Naive thymus-derived CD8-positive, alpha-beta T cell (primary cell): ENCODE results near the gene VGLL3. TPM values are rescaled to one million over a fixed set of nuclear protein-coding genes. Genes with fewer than 3 reads are reported as not detected.
"Not testable (repeated sequence)": the region's sequence is repeated elsewhere in the genome, so short reads cannot be mapped to it uniquely, and the experiment has no call there.

Experiments
- ATAC-seq, 2 donors: fragments of 150-1000 bp; cut with Tn5 transposase in 1 of 2; sonication (Bioruptor Pico), chemical (Tn5 transposase) in 1 of 2; 1 replicate in 1 of 2; 2 replicates in 1 of 2; pipeline ENCODE4 v1.10.0; 2021; ENCODE audit warnings: mild to moderate bottlenecking in 2 of 2, moderate library complexity in 2 of 2
- POLR2A ChIA-PET: fragments of 350-600 bp; sonication (Branson Sonifier 250); formaldehyde crosslinking; loops from one replicate; lab custom pipeline; 2021; ENCODE audit warnings: antibody characterized with exemption; lab: Charles Lee
- DNase-seq, 10 donors: peaks; one replicate each; pipeline versions ENCODE4 v3.0.0 to v3.0.0-alpha.2; 2020 to 2022
- H3K27ac Mint-ChIP-seq, 10 donors: one replicate each; pipeline ENCODE4 v1.8.0; 2020 to 2022; ENCODE audit warnings: mild to moderate bottlenecking in 10 of 10, mixed read lengths in 10 of 10, moderate library complexity in 4 of 10, inconsistent platforms in 1 of 10
- H3K27me3 Mint-ChIP-seq, 5 donors: one replicate each; pipeline ENCODE4 v1.8.0; 2021 to 2022; ENCODE audit warnings: mixed read lengths in 5 of 5
- H3K36me3 Mint-ChIP-seq, 3 donors: one replicate each; pipeline ENCODE4 v1.8.0; 2020 to 2022; ENCODE audit warnings: mixed read lengths in 3 of 3, mild to moderate bottlenecking in 2 of 3, inconsistent platforms in 1 of 3
- H3K4me1 Mint-ChIP-seq, 4 donors: one replicate each; pipeline ENCODE4 v1.8.0; 2021 to 2022; ENCODE audit warnings: mixed read lengths in 4 of 4
- H3K4me3 Mint-ChIP-seq, 10 donors: one replicate each; pipeline ENCODE4 v1.8.0; 2020 to 2022; ENCODE audit warnings: mild to moderate bottlenecking in 10 of 10, mixed read lengths in 10 of 10, moderate library complexity in 6 of 10, inconsistent platforms in 1 of 10
- H3K9me3 Mint-ChIP-seq, 9 donors: one replicate each; pipeline ENCODE4 v1.8.0; 2020 to 2022; ENCODE audit warnings: mixed read lengths in 9 of 9, mild to moderate bottlenecking in 3 of 9, inconsistent platforms in 1 of 9, moderate library complexity in 1 of 9
- polyA plus RNA-seq, 3 donors: library from polyadenylated mRNA; unstranded; fragments of 300-500 nt; fragmentation: Illumina TruSeq; gene quantifications; one replicate each; pipeline ENCODE4 v1.2.3, GENCODE V29; 2021
- total RNA-seq, 8 experiments: library from RNA in 2 of 8; stranded (reverse) in 2 of 8; gene quantifications; one replicate each; pipeline ENCODE4 v1.2.3 and lab custom pipeline; 2021 to 2026

Gene VGLL3, protein sequence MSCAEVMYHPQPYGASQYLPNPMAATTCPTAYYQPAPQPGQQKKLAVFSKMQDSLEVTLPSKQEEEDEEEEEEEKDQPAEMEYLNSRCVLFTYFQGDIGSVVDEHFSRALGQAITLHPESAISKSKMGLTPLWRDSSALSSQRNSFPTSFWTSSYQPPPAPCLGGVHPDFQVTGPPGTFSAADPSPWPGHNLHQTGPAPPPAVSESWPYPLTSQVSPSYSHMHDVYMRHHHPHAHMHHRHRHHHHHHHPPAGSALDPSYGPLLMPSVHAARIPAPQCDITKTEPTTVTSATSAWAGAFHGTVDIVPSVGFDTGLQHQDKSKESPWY
- total RNA-seq (not detected), polyA plus RNA-seq (not detected), total RNA-seq (lab: John Stamatoyannopoulos, UW) (0 to 0.49 (median 0.04) reads per million in 6 experiments)

DNA sequence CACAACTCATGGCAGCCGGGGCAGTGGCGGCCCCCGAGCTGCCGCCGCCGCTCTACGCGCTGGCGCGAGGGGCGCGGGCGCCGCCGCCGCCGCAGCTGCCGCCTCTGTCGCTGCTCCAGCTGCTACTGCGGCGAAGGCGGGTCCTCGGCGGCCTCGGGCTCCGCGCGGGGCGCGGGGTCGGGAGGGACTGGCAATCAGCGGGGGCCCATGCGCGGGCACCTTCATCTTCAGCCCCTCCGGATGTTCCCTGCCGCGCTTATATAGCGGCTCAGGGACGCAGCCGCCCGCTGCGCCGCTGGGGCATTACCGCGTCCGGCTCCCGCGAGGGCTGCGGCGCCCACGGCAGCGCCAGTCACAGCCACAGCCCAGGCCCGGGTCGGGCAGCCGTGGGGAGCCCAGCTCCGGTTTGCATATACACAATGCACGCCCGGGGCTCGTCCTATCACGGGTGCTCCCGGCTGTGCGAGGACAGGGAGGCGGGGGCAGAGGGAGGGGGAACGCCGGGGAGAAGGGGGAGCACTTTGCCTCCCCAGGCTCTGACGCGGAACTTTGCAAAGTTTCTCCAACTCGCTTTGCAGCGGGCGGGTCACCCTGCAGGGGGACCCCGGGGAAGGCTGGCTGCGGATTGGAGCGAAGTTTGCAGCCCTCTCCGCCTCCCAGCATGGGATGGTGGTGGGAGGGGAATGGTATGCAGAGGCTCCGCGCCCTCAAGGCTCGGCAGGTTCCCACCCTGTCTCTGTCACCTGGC, at the start of gene VGLL3:
Gene VGLL3 (minus strand): TSS at position 416 of the 748 bp plus-strand sequence. CDS start 406 bp downstream, at position 10.
- Mint-ChIP-seq H3K36me3 (no peaks in the 10 kb centered on the region), H3K4me1 (peaks cover 0 to 11% (median 6%) of the 10 kb centered on the region in 4 donors), H3K4me3 (peak within 1 kb of the TSS in 7 of 10 donors; percentile 2 to 50 (median 31)), H3K27me3 (peaks cover 19 to 39% (median 21%) of the 10 kb centered on the region in 5 donors), H3K27ac (no peak within 1 kb of the TSS), H3K9me3 (peaks cover 0 to 14% (median 3%) of the 10 kb centered on the region in 9 donors)
- POLR2A ChIA-PET = no interaction called here
- peak in 1 of 10 donors; percentile 4 for DNase-seq
- ATAC-seq = peak in 1 of 2 donors; percentile 18

DNA sequence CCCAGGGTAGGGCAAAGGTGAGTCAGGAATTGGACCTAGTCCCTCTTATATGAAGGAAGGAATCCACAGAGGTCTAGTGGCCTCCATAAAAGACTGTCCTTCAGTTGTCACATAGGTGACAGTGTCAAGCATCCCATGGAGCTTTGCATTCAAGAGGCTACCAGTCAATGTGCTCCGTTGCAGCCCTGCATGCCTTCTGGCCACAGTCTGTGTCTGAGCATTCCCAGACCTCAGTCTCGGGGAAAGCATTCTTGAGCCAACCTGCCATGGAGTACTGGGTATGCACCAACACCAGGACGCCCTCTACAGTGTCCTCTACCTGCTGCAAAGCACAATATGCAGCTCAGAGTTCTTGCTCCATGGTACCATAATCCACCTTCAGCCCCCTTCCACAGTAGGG, 46.7 kb upstream of the VGLL3 start:
- Mint-ChIP-seq H3K36me3 (no peaks in the 10 kb centered on the region), H3K27me3 (peaks cover 0 to 3% (median 0%) of the 10 kb centered on the region in 5 donors), H3K27ac (no peak overlapping the region), H3K4me1 (no peaks in the 10 kb centered on the region), H3K4me3 (no peak overlapping the region), H3K9me3 (peaks cover 0 to 7% (median 0%) of the 10 kb centered on the region in 9 donors)
- POLR2A ChIA-PET = no interaction called here
- ATAC-seq (no peak), DNase-seq (no peak)

DNA sequence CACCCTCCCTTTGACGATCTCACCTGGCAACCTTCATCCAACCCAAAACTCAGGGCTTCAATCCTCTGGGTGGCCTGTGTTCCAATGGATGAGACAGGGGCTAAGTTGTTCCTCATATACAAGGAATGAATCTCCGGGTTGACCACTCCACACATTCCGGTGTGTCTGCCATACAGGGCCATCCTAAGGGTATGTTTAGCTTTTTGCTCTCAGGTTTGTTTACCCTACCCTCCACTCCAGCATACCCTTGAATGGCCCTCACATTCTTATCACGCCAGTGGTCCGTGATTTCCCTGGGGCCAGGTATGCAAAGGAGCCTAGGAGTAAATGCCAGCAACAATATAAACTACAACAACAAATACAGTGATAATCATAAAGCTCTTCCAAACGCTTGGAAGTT, 45.7 kb upstream of the VGLL3 start:
- ATAC-seq (no peak), DNase-seq (no peak)
- no peak overlapping the region for H3K4me3 Mint-ChIP-seq
- peaks cover 0 to 4% (median 0%) of the 10 kb centered on the region in 9 donors for H3K9me3 Mint-ChIP-seq
- no peak overlapping the region for H3K27ac Mint-ChIP-seq
- peaks cover 0 to 3% (median under 1%) of the 10 kb centered on the region in 5 donors for H3K27me3 Mint-ChIP-seq
- no peaks in the 10 kb centered on the region for H3K36me3 Mint-ChIP-seq
- no peaks in the 10 kb centered on the region for H3K4me1 Mint-ChIP-seq
- POLR2A ChIA-PET = no interaction called here

DNA sequence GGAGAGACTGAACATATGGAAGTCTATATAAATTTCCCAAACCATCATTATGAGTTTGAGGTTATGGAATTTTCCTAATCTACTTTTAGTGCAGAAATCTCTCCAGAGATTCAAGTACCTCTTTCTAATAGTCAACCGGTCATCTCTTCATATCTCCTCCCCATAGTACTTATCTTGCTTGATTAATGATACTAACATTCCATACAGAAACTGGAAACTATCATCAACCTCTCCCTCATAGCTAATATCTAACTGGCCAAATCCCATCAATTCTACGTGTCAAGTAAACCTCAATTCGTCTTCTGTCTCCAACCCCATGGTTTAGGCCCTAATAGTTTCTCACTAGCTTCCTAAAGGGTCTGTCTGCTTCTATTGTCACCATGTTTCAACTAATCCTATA, 44.4 kb upstream of the VGLL3 start:
- DNase-seq (no peak), ATAC-seq (no peak)
- H3K9me3 Mint-ChIP-seq = peaks cover 0 to 8% (median 0%) of the 10 kb centered on the region in 9 donors
- no peaks in the 10 kb centered on the region for H3K36me3 Mint-ChIP-seq
- POLR2A ChIA-PET = no interaction called here
- no peak overlapping the region for H3K4me3 Mint-ChIP-seq
- H3K27ac Mint-ChIP-seq = no peak overlapping the region
- H3K27me3 Mint-ChIP-seq = peaks cover 0 to 4% (median 0%) of the 10 kb centered on the region in 5 donors
- no peaks in the 10 kb centered on the region for H3K4me1 Mint-ChIP-seq

DNA sequence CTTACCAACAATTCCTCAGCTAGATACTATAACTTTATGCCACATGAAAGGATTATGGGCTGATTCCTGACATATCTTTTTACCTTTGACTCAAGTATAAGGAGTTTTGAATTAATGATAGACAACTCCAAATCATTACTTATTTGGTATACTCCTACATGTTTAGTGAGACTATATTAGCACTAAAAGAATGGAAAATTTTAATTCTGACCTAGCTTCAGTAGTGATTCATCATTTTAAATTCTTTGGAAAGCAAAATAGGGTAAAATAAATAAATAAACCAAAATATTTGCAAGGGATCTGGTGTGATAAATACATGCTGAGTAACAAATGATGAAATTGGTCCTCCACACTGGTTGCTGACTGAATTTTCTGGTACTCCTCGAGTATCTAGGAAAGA, 42.3 kb upstream of the VGLL3 start:
- POLR2A ChIA-PET = no interaction called here

DNA sequence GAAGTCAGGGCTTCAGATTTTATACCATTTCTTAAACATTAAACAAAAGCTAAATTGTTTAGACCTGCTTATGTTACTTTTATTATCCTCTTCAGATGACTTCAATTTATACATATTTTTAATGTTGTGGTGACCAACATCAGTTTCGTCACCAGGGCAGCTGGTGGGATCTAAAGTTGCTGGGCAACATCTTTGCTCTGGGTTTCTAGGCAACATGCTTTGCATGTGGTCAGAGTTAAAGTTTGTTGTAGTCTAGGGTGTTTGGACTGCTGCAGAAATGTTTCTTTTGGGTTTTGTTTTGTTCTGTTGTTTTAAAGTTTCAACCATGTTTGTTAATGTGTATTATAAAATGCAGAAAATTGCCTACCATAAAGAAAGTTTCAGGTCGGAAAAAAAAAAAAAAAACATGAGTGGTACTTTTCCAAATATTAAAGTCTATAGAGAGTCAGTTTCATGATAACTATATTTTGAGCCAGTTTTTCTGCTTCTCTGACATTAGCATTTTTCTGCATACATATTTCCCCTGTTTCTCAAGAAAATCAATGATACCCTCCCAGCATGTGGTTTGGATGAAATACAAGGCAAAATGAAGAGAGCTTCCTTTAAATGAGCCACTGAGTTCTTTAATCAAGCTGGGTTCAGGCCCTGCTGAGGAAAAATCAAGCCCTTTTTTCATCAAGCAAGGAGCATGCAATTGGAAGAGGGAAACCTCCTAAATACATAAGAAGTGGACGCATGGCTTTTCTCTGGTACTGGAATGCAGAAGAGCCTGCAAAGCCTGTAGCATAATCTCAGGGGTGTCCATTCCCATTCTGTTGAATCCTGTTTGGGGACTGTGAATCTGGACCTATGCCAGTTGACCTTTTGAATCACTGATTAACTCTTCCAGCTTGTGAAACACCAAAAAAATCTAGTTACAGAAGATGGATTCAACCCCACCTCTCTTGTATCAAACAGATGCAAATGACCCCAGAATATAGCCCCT, 35.0 kb upstream of the VGLL3 start:
- ATAC-seq (no peak), DNase-seq (no peak)
- POLR2A ChIA-PET = no interaction called here
- Mint-ChIP-seq H3K4me1 (no peaks in the 10 kb centered on the region), H3K9me3 (peaks cover 0 to 15% (median 8%) of the 10 kb centered on the region in 9 donors), H3K27ac (no peak overlapping the region), H3K4me3 (no peak overlapping the region), H3K36me3 (peaks cover 0 to 5% (median 0%) of the 10 kb centered on the region in 3 donors), H3K27me3 (peaks cover 0 to 1% (median 0%) of the 10 kb centered on the region in 5 donors)

More for the DNA sequence above, 42.3 kb upstream of the VGLL3 start:
- DNase-seq (no peak), ATAC-seq (no peak)
- no peaks in the 10 kb centered on the region for H3K4me1 Mint-ChIP-seq
- H3K27ac Mint-ChIP-seq = no peak overlapping the region
- H3K4me3 Mint-ChIP-seq = no peak overlapping the region
- H3K27me3 Mint-ChIP-seq = peaks cover 0 to 4% (median 0%) of the 10 kb centered on the region in 5 donors
- H3K9me3 Mint-ChIP-seq = peaks cover 0 to 8% (median 0%) of the 10 kb centered on the region in 9 donors
- H3K36me3 Mint-ChIP-seq = no peaks in the 10 kb centered on the region

DNA sequence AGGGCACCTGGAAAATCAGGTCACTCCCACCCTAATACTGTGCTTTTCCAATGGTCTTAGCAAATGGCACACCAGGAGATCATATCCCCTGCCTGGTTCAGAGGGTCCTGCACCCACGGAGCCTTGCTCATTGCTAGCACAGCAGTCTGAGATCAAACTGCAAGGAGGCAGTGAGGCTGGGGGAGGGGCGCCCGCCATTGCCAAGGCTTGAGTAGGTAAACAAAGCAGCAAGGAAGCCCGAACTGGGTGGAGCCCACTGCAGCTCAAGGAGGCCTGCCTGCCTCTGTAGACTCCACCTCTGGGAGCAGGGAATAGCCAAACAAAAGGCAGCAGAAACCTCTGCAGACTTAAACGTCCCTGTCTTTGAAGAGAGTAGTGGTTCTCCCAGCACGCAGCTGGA, 26.4 kb upstream of the VGLL3 start:
- H3K4me1 Mint-ChIP-seq, DNase-seq, ATAC-seq, H3K27me3 Mint-ChIP-seq, H3K27ac Mint-ChIP-seq, H3K36me3 Mint-ChIP-seq, H3K4me3 Mint-ChIP-seq, POLR2A ChIA-PET: not testable (repeated sequence)
- H3K9me3 Mint-ChIP-seq = peaks cover 2 to 36% (median 21%) of the 10 kb centered on the region in 9 donors

DNA sequence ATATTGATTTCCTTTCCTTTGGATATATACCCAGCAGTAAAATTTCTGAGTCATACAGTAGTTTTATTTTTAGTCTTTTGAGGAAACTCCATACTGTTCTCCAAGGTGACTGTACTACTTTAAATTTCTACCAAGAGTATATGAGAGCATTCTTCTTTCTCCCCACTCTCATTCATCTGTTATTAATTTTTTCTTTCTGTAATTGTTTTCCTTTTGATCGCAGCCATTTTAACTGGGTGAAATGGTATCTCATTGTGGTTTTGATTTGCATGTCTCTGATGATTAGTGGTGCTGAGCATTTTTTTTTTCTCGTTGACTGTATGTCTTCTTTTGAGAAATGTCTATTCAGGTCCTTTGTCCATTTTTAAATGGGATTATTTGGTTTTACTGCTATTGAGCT, 18.3 kb upstream of the VGLL3 start:
- no peaks in the 10 kb centered on the region for H3K4me1 Mint-ChIP-seq
- no peaks in the 10 kb centered on the region for H3K36me3 Mint-ChIP-seq
- peaks cover 2 to 14% (median 7%) of the 10 kb centered on the region in 9 donors for H3K9me3 Mint-ChIP-seq
- no peak overlapping the region for H3K4me3 Mint-ChIP-seq
- DNase-seq (no peak), ATAC-seq (no peak)
- POLR2A ChIA-PET = no interaction called here
- no peak overlapping the region for H3K27ac Mint-ChIP-seq
- peaks cover 0 to 1% (median 0%) of the 10 kb centered on the region in 5 donors for H3K27me3 Mint-ChIP-seq

DNA sequence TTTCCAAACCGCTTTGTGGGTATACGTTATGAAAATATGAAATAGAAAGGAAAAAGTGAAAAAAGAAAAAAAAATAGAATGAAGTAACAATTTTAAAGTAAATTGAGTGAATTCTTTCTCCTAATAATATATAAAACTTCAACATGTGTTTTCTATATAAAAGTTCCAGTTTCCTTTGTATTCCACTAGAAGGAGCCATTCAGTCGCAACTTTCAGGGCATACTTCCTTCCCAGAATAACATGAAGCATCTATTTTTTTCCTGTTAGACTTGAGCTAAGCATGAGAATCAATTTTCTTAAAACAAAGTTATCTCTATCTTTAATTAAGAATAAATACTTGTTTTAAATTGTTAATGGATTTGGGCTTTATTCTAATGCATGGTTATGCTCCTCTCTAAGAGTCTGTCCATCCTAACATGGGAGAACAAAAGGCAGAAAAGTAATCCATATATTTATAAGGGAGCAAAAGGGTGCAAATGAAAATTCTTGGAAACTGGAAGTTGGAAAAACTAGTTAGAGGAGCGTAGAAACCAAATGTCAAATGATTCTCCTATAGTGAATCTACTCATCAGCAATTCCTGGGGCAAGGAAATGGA, 16.0 kb upstream of the VGLL3 start:
- H3K4me1 Mint-ChIP-seq = no peaks in the 10 kb centered on the region
- H3K36me3 Mint-ChIP-seq = no peaks in the 10 kb centered on the region

DNA sequence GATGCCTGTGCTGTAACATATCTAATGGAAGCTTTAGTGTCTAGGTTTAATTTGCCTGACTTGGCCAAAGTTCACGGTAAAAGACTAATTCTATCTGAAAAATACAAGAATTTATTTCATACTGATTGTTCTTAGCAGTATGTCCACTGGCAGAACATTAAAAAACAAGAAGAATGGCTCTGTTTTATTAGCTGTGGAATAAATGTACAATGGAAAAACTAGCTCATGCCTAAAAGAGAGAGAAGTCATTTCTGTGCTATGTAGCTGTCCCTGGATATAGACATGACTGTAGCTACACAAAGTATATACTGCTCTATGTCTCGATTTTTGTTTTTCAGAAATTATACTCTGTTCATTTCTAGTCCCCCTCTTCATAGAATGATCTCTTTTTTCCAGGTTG, 13.9 kb upstream of the VGLL3 start:
- no peak overlapping the region for H3K27ac Mint-ChIP-seq
- no peaks in the 10 kb centered on the region for H3K4me1 Mint-ChIP-seq
- no peaks in the 10 kb centered on the region for H3K36me3 Mint-ChIP-seq
- DNase-seq = no peak
- POLR2A ChIA-PET = no interaction called here
- H3K27me3 Mint-ChIP-seq = peaks cover 0 to 1% (median 0%) of the 10 kb centered on the region in 5 donors
- no peak overlapping the region for H3K4me3 Mint-ChIP-seq
- peaks cover 0 to 14% (median 6%) of the 10 kb centered on the region in 9 donors for H3K9me3 Mint-ChIP-seq
- no peak for ATAC-seq

More for the DNA sequence above, 16.0 kb upstream of the VGLL3 start:
- no peak overlapping the region for H3K27ac Mint-ChIP-seq
- peaks cover 0 to 14% (median 6%) of the 10 kb centered on the region in 9 donors for H3K9me3 Mint-ChIP-seq
- POLR2A ChIA-PET = no interaction called here
- ATAC-seq = no peak
- H3K4me3 Mint-ChIP-seq = no peak overlapping the region
- DNase-seq = no peak
- peaks cover 0 to 1% (median 0%) of the 10 kb centered on the region in 5 donors for H3K27me3 Mint-ChIP-seq

DNA sequence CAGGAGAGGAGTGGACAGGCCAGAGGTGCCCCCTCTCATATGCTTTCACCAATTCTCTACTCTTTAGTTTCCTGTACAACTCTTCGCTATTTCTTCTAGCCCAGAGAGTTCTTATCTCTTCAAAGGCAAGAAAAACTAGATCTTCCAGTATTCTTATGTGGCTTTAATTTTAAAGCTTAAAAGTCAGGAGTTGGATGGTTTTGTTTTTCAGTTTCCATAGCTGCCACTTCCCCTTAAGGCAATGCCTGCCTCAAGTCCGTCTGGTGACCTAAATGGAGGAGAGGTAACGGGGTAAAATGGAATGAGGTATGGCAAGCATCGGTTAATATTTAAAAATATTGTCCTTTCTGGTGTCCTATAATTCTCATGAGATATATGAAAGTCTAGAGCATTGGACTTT, 11.4 kb upstream of the VGLL3 start:
- ATAC-seq = no peak
- Mint-ChIP-seq H3K27ac (no peak overlapping the region), H3K27me3 (peaks cover 0 to 3% (median under 1%) of the 10 kb centered on the region in 5 donors), H3K4me1 (no peaks in the 10 kb centered on the region), H3K4me3 (no peak overlapping the region), H3K9me3 (peaks cover 0 to 4% (median 1%) of the 10 kb centered on the region in 9 donors), H3K36me3 (no peaks in the 10 kb centered on the region)
- DNase-seq = no peak
- POLR2A ChIA-PET = no interaction called here
